Activated CD4-positive, CD25-positive, alpha-beta regulatory T cell treated with anti-CD3 and anti-CD28 coated beads, Interleukin-2, amount 50 U/mL, for 24 hours (primary cell): ENCODE data around the gene ATXN2.
"Not testable (repeated sequence)": the region's sequence is repeated elsewhere in the genome, so short reads cannot be mapped to it uniquely, and the experiment has no call there.

Experiments
- ATAC-seq, 2 donors: fragments of 150-1000 bp; cut with Tn5 transposase; one replicate each; pipeline ENCODE4 v1.10.0; 2021; ENCODE audit warnings: mild to moderate bottlenecking in 1 of 2, moderate library complexity in 1 of 2

ATXN2 gene

GRCh38 chr12:111600205-111600642, 1.1 kb upstream of the ATXN2 start:
- no peak for ATAC-seq

GRCh38 chr12:111599453-111600204, 514 bp upstream of the ATXN2 start:
- peak; percentile 88 to 89 for ATAC-seq

DNA sequence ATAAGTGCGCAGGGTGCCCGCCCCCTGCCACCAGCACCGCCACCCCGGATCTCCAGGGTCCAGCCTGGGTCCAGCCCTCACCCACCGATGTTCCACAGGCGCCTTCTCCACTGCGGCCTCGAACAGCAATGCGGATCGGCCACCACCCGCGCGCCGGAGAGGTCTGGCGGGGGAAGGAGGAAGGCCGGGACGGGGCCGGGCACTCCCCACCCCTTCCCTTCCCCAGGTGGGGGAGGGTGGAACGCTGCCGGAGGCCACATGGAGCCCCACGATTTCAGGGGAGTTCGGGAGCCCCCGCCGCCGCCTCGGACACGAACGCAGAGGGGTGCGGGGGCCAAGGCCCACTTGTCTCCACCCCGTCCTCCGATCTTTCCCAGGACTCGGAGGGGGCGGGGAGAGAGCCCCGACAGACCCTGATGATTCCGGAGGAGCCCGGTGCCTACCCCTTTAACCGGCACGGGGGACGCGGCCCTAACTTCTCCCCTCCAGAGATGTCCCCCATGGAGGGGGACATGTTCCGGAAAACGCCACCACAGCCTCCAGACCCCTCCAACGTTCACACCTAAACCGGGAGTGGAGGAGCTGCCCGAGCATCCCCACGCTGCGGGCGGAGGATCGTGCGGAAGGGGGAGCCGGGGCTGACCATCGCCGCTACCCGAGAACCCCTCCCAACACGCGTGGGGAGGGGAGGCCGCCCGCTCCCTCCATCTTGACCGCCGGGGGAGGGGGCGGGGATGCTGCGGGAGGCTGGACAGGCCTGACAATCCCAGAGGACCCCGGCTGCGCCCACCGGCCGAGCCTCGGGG, 1.1 kb downstream of the ATXN2 start:
- no peak for ATAC-seq

GRCh38 chr12:111596985-111597830, 1.9 kb downstream of the ATXN2 start:
- ATAC-seq = no peak

- ATAC-seq = not testable (repeated sequence)
Observed at GRCh38 chr12:111595341-111595835, 3.7 kb downstream of the ATXN2 start.

- not testable (repeated sequence) for ATAC-seq
Observed at GRCh38 chr12:111591399-111592010, 7.6 kb downstream of the ATXN2 start.

GRCh38 chr12:111590552-111590951, 8.6 kb downstream of the ATXN2 start:
- ATAC-seq = no peak

- no peak for ATAC-seq
Observed at GRCh38 chr12:111589601-111590000, 9.5 kb downstream of the ATXN2 start.

- ATAC-seq = no peak
Observed at GRCh38 chr12:111588010-111588409, 11.1 kb downstream of the ATXN2 start.

DNA sequence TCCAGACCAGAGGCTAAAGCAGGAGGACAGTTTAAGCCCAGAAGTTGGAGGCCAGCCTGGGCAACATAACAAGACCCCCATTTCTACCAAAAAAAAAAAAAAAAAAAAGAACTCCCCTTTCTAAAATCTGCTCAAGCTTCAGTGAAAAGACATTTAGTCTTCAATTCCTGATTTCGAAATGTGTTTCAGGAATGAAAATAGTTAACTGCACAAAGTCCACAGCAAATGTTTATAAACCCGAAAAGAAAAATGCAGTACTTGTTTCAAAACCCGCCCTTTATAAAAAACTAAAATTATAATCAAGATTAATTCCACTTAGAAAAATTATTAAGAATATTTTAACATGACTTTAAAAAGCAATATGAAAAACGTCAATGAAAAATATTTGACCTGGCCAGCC, 12.1 kb downstream of the ATXN2 start:
- ATAC-seq = no peak

DNA sequence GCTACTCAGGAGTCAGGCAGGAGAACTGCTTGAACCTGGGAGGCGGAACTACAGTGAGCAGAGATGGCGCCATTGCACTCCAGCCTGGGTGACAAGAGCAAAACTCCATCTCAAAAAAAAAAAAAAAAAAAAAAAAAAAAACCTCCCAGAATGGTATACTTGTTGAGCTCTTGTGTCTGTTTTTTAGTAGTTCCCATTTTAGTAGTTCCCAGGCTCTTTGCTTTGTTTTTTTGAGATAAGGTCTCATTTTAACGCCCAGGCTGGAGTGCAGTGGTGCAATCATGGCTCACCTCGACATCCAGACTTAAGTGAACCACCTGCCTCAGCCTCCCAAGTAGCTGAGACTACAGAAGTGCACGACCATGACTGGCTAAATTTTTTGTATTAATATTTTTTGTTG, 13.4 kb downstream of the ATXN2 start:
- no peak for ATAC-seq

DNA sequence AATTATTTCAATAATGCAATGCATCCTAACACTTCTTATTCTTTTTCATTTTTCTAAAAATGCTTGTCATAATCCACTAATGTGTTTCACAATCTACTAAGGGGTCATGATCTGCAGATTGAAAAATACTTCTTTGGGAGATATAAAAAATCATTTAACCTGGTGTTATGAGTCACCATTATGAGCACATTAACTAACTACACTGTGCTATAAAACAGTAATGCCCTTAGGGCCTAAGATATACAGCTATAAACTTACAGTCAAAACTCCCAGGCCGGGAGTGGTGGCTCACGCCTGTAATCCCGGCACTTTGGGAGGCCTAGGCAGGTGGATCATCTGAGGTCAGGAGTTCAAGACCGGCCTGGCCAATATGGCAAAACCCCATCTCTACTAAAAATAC, 14.2 kb downstream of the ATXN2 start:
- no peak for ATAC-seq

GRCh38 chr12:111583506-111583905, 15.6 kb downstream of the ATXN2 start:
- not testable (repeated sequence) for ATAC-seq

DNA sequence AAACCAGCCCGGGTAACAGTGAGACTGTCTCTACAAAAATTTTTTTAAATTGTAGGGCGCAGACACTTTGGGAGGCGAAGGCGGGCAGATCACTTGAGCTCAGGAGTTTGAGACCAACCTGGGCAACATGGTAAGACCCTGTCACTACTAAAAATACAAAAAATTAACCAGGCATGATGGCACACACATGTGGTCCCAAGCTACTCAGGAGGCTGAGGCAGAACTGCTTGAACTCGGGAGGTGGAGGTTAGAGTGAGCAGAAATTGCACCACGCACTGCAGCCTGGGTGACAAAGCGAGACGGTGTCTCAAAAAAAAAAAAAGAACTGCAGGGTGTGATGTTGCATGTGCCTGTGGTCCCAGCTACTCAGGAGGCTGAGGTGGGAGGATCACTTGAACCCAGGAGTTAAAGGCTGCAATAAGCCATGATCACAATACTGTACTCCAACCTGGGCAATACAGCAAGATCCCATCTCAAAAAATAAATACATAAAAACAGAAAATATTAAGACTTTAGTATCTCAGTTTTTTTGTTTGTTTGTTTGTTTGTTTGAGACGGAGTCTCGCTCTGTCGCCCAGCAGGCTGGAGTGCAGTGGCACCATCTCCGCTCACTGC, 16.9 kb downstream of the ATXN2 start:
- no peak for ATAC-seq

GRCh38 chr12:111581434-111582132, 17.5 kb downstream of the ATXN2 start:
- ATAC-seq = no peak

DNA sequence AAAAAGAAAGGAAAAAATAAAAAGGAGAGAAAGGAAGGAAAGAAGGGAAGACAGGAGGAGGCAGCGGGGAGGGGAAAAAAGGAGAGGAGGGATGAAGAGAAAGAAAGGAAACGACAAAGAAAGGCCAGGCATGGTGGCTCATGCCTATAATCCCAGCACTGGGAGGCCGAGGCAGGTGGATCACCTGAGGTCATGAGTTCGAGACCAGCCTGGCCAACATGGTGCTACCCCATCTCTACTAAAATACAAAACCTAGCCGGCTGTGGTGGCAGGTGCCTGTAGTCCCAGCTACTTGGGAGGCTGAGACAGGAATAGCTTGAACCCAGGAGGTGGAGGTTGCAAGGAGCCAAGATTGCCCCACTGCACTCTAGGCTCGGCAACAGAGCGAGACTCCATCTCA, 18.4 kb downstream of the ATXN2 start:
- ATAC-seq = no peak

GRCh38 chr12:111580119-111580425, 19.0 kb downstream of the ATXN2 start:
- no peak for ATAC-seq

GRCh38 chr12:111578971-111579340, 20.2 kb downstream of the ATXN2 start:
- ATAC-seq = no peak

- ATAC-seq = no peak
Observed at GRCh38 chr12:111578276-111578970, 20.7 kb downstream of the ATXN2 start.

- ATAC-seq = no peak
Observed at GRCh38 chr12:111574797-111575443, 24.2 kb downstream of the ATXN2 start.
